Ishikawa (cell line): ENCODE results near the gene KCNC1.
A peak's percentile ranks its signal among the peaks of the same experiment; 100 is the strongest.

Source experiments
- CEBPB ChIP-seq: IDR thresholded peaks from 2 replicates; pipeline ENCODE4 v1.6.1; 2012
- CREB1 ChIP-seq: IDR thresholded peaks from 2 replicates; pipeline ENCODE4 v1.6.1; 2012; ENCODE audit warnings: low read depth
- EGR1 ChIP-seq: IDR thresholded peaks from 2 replicates; pipeline ENCODE4 v1.6.1; 2012
- EP300 ChIP-seq: IDR thresholded peaks from 2 replicates; pipeline ENCODE4 v1.6.1; 2012; ENCODE audit warnings: borderline replicate concordance
- FOXM1 ChIP-seq: IDR thresholded peaks from 2 replicates; pipeline ENCODE4 v1.6.1; 2012; ENCODE audit warnings: low read depth, borderline replicate concordance
- NFIC ChIP-seq: IDR thresholded peaks from 2 replicates; pipeline ENCODE4 v1.6.1; 2012
- RAD21 ChIP-seq: IDR thresholded peaks from 2 replicates; pipeline ENCODE4 v1.6.1; 2012; ENCODE audit warnings: low read depth
- TAF1 ChIP-seq: IDR thresholded peaks from 2 replicates; pipeline ENCODE4 v1.6.1; 2012; ENCODE audit warnings: low read depth, mild to moderate bottlenecking
- TCF12 ChIP-seq: IDR thresholded peaks from 2 replicates; pipeline ENCODE4 v1.6.1; 2012; ENCODE audit warnings: low read depth
- TEAD4 ChIP-seq: IDR thresholded peaks from 2 replicates; pipeline ENCODE4 v1.6.1; 2012
- USF1 ChIP-seq: IDR thresholded peaks from 2 replicates; pipeline ENCODE4 v1.6.1; 2012
- YY1 ChIP-seq: IDR thresholded peaks from 2 replicates; pipeline ENCODE4 v1.6.1; 2012; ENCODE audit warnings: low read depth
- ZBTB7A ChIP-seq: IDR thresholded peaks from 2 replicates; pipeline ENCODE4 v1.6.1; 2012; ENCODE audit warnings: low read depth
- TF ChIP-seq, protein P1 (sequence below): IDR thresholded peaks from 2 replicates; pipeline ENCODE4 v1.6.1; 2012
- TF ChIP-seq, protein P2 (sequence below): IDR thresholded peaks from 2 replicates; pipeline ENCODE4 v1.6.1; 2012; ENCODE audit warnings: low read depth, mild to moderate bottlenecking

Gene KCNC1

DNA sequence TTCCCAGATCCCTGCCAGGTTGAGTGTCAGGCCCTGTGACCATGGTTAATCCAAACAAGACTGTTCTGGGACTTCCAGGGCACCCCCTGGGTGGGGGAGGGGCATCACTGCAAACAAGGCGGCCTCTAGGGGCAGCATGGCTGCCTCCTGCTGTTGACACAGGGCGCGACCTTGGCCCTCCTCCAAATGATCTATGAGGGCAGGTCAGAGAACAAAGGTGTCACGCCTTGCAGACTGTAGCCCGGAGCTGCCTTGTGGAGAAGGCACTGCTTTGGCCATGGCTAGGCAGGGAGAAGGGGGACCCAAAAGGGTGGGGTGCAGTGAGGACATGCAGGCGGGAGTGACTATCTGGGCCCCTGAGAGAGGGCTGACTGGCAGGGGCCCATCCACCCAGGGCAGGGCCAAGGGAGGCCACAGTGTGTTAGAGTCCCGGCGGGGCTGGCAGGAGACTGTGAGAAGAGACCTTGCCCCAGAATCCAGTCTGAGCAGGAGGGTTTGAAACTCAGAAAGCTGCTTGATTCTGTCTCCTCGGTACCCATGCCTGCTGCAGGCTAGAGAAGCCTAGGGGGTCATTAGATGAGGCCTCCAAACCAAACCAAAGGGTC lies 35.6 kb downstream of the KCNC1 start:
- TF ChIP-seq CEBPB: no peak
- peak; percentile 36; the same call in 1 of the 2 replicates for TF ChIP-seq TCF12
- TF ChIP-seq ZBTB7A: no peak
- TF ChIP-seq EGR1: no peak
- TF ChIP-seq TAF1: no peak
- TF ChIP-seq USF1: no peak
- peak; percentile 51; the same call in 1 of the 2 replicates for TF ChIP-seq EP300
- 0 out of 2 replicates have a peak, but pooled peaks have one; percentile 32 for TF ChIP-seq YY1
- 0 out of 2 replicates have a peak, but pooled peaks have one; percentile 5 for TF ChIP-seq RAD21
- TF ChIP-seq NFIC: peak; percentile 89
- TF ChIP-seq, protein P1, sequence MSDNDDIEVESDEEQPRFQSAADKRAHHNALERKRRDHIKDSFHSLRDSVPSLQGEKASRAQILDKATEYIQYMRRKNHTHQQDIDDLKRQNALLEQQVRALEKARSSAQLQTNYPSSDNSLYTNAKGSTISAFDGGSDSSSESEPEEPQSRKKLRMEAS: peak; percentile 35; the same call in 1 of the 2 replicates
- no peak for TF ChIP-seq FOXM1

DNA sequence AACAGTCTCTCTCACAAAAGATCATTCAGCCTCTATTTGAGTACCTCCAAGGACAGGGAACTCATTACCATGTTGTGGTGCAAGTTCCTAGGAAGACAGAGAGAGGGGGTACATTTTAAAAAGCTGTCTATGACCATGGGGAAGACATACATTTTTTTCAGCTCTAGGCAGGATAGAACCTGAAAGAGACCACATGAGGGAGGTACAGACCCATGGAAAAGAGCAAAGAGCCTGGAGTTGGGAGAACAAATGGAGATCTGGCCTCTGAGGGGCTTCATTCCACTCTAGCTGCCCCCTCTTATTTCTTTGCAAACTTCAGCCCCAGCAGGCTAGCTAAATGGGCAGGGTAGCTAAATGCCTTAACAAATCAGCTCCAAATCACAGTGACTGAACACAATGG lies 36.3 kb downstream of the KCNC1 start:
- no peak for TF ChIP-seq TCF12
- TF ChIP-seq EP300: no peak
- TF ChIP-seq, protein P1: no peak
- no peak for TF ChIP-seq YY1
- no peak for TF ChIP-seq CEBPB
- TF ChIP-seq TAF1: no peak
- TF ChIP-seq RAD21: peak; percentile 23; the same call in 1 of the 2 replicates
- no peak for TF ChIP-seq EGR1

DNA sequence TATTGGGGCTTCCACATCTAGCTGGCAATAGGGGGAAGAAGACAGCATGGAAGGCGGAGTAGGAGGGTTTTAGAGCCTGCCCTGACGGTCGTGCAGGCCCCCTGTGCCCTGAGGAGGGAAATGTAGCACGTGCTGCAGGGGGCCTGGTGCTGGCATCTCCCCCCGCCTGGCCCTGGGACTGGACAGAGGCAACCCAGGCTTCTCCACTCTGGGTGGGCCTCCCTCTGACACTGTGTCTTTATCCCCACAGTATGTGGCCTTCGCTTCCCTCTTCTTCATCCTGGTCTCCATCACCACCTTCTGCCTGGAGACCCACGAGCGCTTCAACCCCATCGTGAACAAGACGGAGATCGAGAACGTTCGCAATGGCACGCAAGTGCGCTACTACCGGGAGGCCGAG lies 36.8 kb downstream of the KCNC1 start:
- TF ChIP-seq ZBTB7A (no peak), EP300 (no peak), TEAD4 (no peak), NFIC (no peak), TAF1 (no peak), YY1 (no peak), USF1 (no peak), EGR1 (no peak), CREB1 (no peak), RAD21 (no peak), CEBPB (no peak), FOXM1 (no peak), TCF12 (no peak)
- TF ChIP-seq, protein P1: no peak
- TF ChIP-seq, protein P2, sequence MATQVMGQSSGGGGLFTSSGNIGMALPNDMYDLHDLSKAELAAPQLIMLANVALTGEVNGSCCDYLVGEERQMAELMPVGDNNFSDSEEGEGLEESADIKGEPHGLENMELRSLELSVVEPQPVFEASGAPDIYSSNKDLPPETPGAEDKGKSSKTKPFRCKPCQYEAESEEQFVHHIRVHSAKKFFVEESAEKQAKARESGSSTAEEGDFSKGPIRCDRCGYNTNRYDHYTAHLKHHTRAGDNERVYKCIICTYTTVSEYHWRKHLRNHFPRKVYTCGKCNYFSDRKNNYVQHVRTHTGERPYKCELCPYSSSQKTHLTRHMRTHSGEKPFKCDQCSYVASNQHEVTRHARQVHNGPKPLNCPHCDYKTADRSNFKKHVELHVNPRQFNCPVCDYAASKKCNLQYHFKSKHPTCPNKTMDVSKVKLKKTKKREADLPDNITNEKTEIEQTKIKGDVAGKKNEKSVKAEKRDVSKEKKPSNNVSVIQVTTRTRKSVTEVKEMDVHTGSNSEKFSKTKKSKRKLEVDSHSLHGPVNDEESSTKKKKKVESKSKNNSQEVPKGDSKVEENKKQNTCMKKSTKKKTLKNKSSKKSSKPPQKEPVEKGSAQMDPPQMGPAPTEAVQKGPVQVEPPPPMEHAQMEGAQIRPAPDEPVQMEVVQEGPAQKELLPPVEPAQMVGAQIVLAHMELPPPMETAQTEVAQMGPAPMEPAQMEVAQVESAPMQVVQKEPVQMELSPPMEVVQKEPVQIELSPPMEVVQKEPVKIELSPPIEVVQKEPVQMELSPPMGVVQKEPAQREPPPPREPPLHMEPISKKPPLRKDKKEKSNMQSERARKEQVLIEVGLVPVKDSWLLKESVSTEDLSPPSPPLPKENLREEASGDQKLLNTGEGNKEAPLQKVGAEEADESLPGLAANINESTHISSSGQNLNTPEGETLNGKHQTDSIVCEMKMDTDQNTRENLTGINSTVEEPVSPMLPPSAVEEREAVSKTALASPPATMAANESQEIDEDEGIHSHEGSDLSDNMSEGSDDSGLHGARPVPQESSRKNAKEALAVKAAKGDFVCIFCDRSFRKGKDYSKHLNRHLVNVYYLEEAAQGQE: no peak

DNA sequence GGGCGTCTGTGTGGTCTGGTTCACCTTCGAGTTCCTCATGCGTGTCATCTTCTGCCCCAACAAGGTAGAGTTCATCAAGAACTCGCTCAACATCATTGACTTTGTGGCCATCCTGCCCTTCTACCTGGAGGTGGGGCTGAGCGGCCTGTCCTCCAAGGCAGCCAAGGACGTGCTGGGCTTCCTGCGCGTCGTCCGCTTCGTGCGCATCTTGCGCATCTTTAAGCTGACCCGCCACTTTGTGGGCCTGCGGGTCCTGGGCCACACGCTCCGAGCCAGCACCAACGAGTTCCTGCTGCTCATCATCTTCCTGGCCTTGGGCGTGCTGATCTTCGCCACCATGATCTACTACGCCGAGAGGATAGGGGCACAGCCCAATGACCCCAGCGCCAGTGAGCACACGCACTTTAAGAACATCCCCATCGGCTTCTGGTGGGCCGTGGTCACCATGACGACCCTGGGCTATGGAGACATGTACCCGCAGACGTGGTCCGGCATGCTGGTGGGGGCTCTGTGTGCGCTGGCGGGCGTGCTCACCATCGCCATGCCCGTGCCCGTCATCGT lies 37.3 kb downstream of the KCNC1 start:
- no peak for TF ChIP-seq FOXM1
- no peak for TF ChIP-seq ZBTB7A
- TF ChIP-seq RAD21: no peak
- TF ChIP-seq, protein P1: no peak
- TF ChIP-seq CREB1: no peak
- no peak for TF ChIP-seq CEBPB
- no peak for TF ChIP-seq EP300
- TF ChIP-seq, protein P2: no peak
- TF ChIP-seq TAF1: no peak
- no peak for TF ChIP-seq YY1
- TF ChIP-seq EGR1: no peak
